Adrenal gland (tissue), 12 donors: ENCODE data around the gene SLC19A1. TPM values are rescaled to one million over a fixed set of nuclear protein-coding genes. Genes with fewer than 3 reads are reported as not detected.

ENCODE experiments used
- DNase-seq, 7 donors: peaks; one replicate each; pipeline ENCODE4 v3.0.0-alpha.2; 2019 to 2020
- H3K27ac ChIP-seq, 5 donors: fragments of 200-600 bp; sonication (generic) in 4 of 5; 1 replicate in 3 of 5; 2 replicates in 2 of 5; pipeline versions ENCODE4 v1.5.1 to v1.8.0; 2016 to 2020; ENCODE audit warnings: mild to moderate bottlenecking in 1 of 5
- H3K27me3 ChIP-seq: fragments of 200-600 bp; 2 replicates; pipeline ENCODE4 v1.8.0; 2021
- H3K36me3 ChIP-seq, 2 donors: fragments of 200-600 bp; replicated peaks in 1 of 2; 1 replicate in 1 of 2; 2 replicates in 1 of 2; pipeline versions ENCODE4 v1.5.1 to v1.8.0; 2018 to 2022
- H3K4me1 ChIP-seq, 2 donors: fragments of 200-600 bp; replicated peaks in 1 of 2; 1 replicate in 1 of 2; 2 replicates in 1 of 2; pipeline versions ENCODE4 v1.5.1 to v1.8.0; 2018 to 2021
- H3K4me3 ChIP-seq, 4 donors: fragments of 200-600 bp; sonication (generic) in 3 of 4; one replicate each; pipeline ENCODE4 v1.5.1; 2016 to 2018
- H3K9me3 ChIP-seq, 3 donors: fragments of 200-600 bp; sonication (generic) in 1 of 3; replicated peaks in 1 of 3; 1 replicate in 2 of 3; 2 replicates in 1 of 3; pipeline versions ENCODE4 v1.5.1 to v1.8.0; 2016 to 2021
- POLR2A ChIP-seq, 2 donors: fragments of 450-650 bp; IDR thresholded peaks; one replicate each; pipeline ENCODE4 v1.6.1; 2017; ENCODE audit warnings: antibody characterized with exemption in 2 of 2, mild to moderate bottlenecking in 2 of 2, moderate library complexity in 1 of 2
- WGBS, 4 donors: extraction: QIAGEN DNeasy Blood & Tissue Kit in 2 of 4; methylation state at CpG; one replicate each; pipeline versions ENCODE4 v1.1.5 to v1.1.7; 2013 to 2017; 5-methylcytosine and 5-hydroxymethylcytosine counted together
- intact Hi-C, 2 donors: fragments of 100-400 bp; cut with DNase I; formaldehyde crosslinking; loops; one replicate each; pipeline versions ENCODE4 v1.14.1 to v1.15.0; 2022 to 2023
- polyA plus RNA-seq, 3 donors: library from polyadenylated mRNA; stranded (reverse); fragments of 200-250 nt in 2 of 3; fragments of 350-450 nt in 1 of 3; fragmentation: Illumina TruSeq in 1 of 3; extraction: RNeasy Lipid Tissue Mini Kit (QIAGEN cat#74804) in 1 of 3; gene quantifications; one replicate each; pipeline ENCODE4 v1.2.3, GENCODE V29; 2013 to 2014
- total RNA-seq, 9 donors: library from RNA; depleted of rRNA in 4 of 9; stranded (reverse); fragments of >200 nt in 4 of 9; fragments of 120-200 nt in 1 of 9; fragmentation: NEBNext Ultra II Directional in 1 of 9; extraction: Animal tissue kit (Norgen Biotek cat#: 25700) in 1 of 9; gene quantifications; one replicate each; pipeline versions ENCODE4 v1.1.0 to v1.2.4, GENCODE V29; 2013 to 2023
- TF ChIP-seq, protein P1 (sequence below), 6 experiments: fragments of 450-650 bp in 4 of 6; fragments of 200-600 bp in 2 of 6; sonication (generic) in 1 of 6; IDR thresholded peaks; 1 replicate in 5 of 6; 2 replicates in 1 of 6; pipeline versions ENCODE4 v1.5.1 to v1.8.0; 2016 to 2021; ENCODE audit warnings: antibody characterized with exemption in 6 of 6, mild to moderate bottlenecking in 2 of 6, moderate library complexity in 1 of 6
- donor health status: healthy with polysubstance abuse.
- donor health status: Bipolar disorder and iron deficiency.
- donor health status: DM: yes; HTN: yes; CAD: no.
- donor health status: DM: no; HTN: no; CAD: no.
- donor health status: DM: no; HTN: no; CAD: no.
- donor health status: DM: yes; HTN: yes; CAD: no.

SLC19A1 gene
- total and polyA plus RNA-seq, 12 donors: 1.7 to 21.2 (median 15.3) TPM

- Histone ChIP-seq H3K4me1 (peaks cover 7 to 9% of the 10 kb centered on the region in 2 donors), H3K27me3 (no peaks in the 10 kb centered on the region), H3K9me3 (no peaks in the 10 kb centered on the region), H3K4me3 (no peak overlapping the region), H3K36me3 (no peaks in the 10 kb centered on the region), H3K27ac (no peak overlapping the region)
- peak in 2 of 7 donors; percentile 11 to 41 for DNase-seq
- intact Hi-C loops: no loop called here
- 79 to 84% (median 81%) methylated on average over 16 of the region's 16 CpGs for WGBS, 4 donors
- TF ChIP-seq, protein P1, sequence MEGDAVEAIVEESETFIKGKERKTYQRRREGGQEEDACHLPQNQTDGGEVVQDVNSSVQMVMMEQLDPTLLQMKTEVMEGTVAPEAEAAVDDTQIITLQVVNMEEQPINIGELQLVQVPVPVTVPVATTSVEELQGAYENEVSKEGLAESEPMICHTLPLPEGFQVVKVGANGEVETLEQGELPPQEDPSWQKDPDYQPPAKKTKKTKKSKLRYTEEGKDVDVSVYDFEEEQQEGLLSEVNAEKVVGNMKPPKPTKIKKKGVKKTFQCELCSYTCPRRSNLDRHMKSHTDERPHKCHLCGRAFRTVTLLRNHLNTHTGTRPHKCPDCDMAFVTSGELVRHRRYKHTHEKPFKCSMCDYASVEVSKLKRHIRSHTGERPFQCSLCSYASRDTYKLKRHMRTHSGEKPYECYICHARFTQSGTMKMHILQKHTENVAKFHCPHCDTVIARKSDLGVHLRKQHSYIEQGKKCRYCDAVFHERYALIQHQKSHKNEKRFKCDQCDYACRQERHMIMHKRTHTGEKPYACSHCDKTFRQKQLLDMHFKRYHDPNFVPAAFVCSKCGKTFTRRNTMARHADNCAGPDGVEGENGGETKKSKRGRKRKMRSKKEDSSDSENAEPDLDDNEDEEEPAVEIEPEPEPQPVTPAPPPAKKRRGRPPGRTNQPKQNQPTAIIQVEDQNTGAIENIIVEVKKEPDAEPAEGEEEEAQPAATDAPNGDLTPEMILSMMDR (IDR thresholded peaks at IDR 0.05): no peak
- no peak for TF ChIP-seq POLR2A (IDR thresholded peaks at IDR 0.05)
Observed at GRCh38 chr21:45546636-45547544, 4.7 kb upstream of the SLC19A1 start.

- WGBS, 4 donors: 88 to 96% (median 91%) methylated on average over 13 to 22 of the region's 22 CpGs
- peaks cover 7 to 13% of the 10 kb centered on the region in 2 donors for H3K4me1 ChIP-seq
- no peak overlapping the region for H3K27ac ChIP-seq
- no peak overlapping the region for H3K4me3 ChIP-seq
- H3K27me3 ChIP-seq: no peaks in the 10 kb centered on the region
- H3K36me3 ChIP-seq: no peaks in the 10 kb centered on the region
- DNase-seq: peak in 3 of 7 donors; percentile 12 to 46 (median 17)
- no peak for TF ChIP-seq POLR2A (IDR thresholded peaks at IDR 0.05)
- TF ChIP-seq, protein P1 (IDR thresholded peaks at IDR 0.05): no peak
- intact Hi-C loops: no loop called here
- no peaks in the 10 kb centered on the region for H3K9me3 ChIP-seq
Observed at GRCh38 chr21:45545691-45546531, 3.7 kb upstream of the SLC19A1 start.

GRCh38 chr21:45545236-45545570 is 3.0 kb upstream of the SLC19A1 start:
- Histone ChIP-seq H3K27me3 (no peaks in the 10 kb centered on the region), H3K4me1 (peaks cover 7 to 13% of the 10 kb centered on the region in 2 donors), H3K4me3 (no peak overlapping the region), H3K9me3 (no peaks in the 10 kb centered on the region), H3K36me3 (no peaks in the 10 kb centered on the region), H3K27ac (no peak overlapping the region)
- TF ChIP-seq POLR2A (IDR thresholded peaks at IDR 0.05): no peak
- TF ChIP-seq, protein P1 (IDR thresholded peaks at IDR 0.05): no peak
- intact Hi-C loops: no loop called here
- DNase-seq: peak in 2 of 7 donors; percentile 9 to 36
- WGBS, 4 donors: 92 to 97% (median 94%) methylated on average over 4 to 6 of the region's 6 CpGs
